K562 (cell line): ENCODE data around the gene APLF. TPM values are rescaled to one million over a fixed set of nuclear protein-coding genes. Genes with fewer than 3 reads are reported as not detected.

Experiments used
- ETV5 ChIP-seq: sonication (generic); formaldehyde crosslinking; IDR thresholded peaks from 2 replicates; pipeline ENCODE4 v1.4.0; 2020; ENCODE audit warnings: low read depth, mild to moderate bottlenecking, missing genetic modification reagents
- IFI16 ChIP-seq: fragments of 250-450 bp; sonication (Bioruptor Pico); IDR thresholded peaks from 2 replicates; pipeline ENCODE4 v2.1.2; 2022; ENCODE audit warnings: mild to moderate bottlenecking, inconsistent platforms
- KHSRP ChIP-seq: fragments of 450-650 bp; IDR thresholded peaks from 2 replicates; pipeline ENCODE4 v1.6.1; 2017
- MTA3 ChIP-seq: fragments of 450-650 bp; formaldehyde crosslinking; IDR thresholded peaks from 2 replicates; pipeline ENCODE4 v1.6.1; 2017; ENCODE audit warnings: mild to moderate bottlenecking, borderline replicate concordance
- NR2C1 ChIP-seq, 2 experiments: fragments of 450-650 bp; IDR thresholded peaks; 2 replicates each; pipeline ENCODE4 v1.6.1; 2017; ENCODE audit warnings: mild to moderate bottlenecking in 2 of 2, antibody characterized with exemption in 1 of 2, inconsistent platforms in 1 of 2, missing compliant biosample characterization in 1 of 2, missing genetic modification characterization in 1 of 2
- RBM34 ChIP-seq: fragments of 200-400 bp; formaldehyde crosslinking; IDR thresholded peaks from 2 replicates; pipeline ENCODE4 v1.6.1; 2018; ENCODE audit warnings: low read length, borderline replicate concordance; ENCODE audit not compliant: insufficient read depth
- TEAD2 ChIP-seq: fragments of 450-650 bp; IDR thresholded peaks from 2 replicates; pipeline ENCODE4 v1.6.1; 2016; ENCODE audit warnings: missing genetic modification characterization, control low read depth, missing compliant biosample characterization
- ZNF311 ChIP-seq: fragments of 250-450 bp; sonication (Bioruptor Pico); IDR thresholded peaks from 2 replicates; pipeline ENCODE4 v1.4.0; 2020; ENCODE audit warnings: mild to moderate bottlenecking, moderate library complexity
- polyA plus RNA-seq, 8 experiments: library from polyadenylated mRNA; depleted of rRNA in 4 of 8; stranded (reverse) in 5 of 8; unstranded in 3 of 8; fragments of >200 nt; fragmentation: Nextera tagmentation in 2 of 8; fragmentation: Illumina TruSeq in 1 of 8; extraction: Ambion mirVana in 2 of 8; extraction: Trizol in 1 of 8; gene quantifications; 2 replicates each; pipeline versions ENCODE4 v1.2.1 to v1.2.3, GENCODE V29; 2011 to 2014; ENCODE audit warnings: inconsistent platforms in 1 of 8, missing spikeins in 1 of 8
- total RNA-seq, 7 experiments: library from RNA; depleted of rRNA in 6 of 7; stranded (reverse); fragments of >200 nt in 6 of 7; fragmentation: Illumina TruSeq in 2 of 7; extraction: Trizol in 2 of 7; gene quantifications; 2 replicates each; pipeline versions ENCODE4 v1.2.1 to v1.2.3, GENCODE V29; 2011 to 2021; ENCODE audit warnings: low replicate concordance in 1 of 7
- TF ChIP-seq, protein P1 (sequence below): fragments of 450-650 bp; IDR thresholded peaks from 2 replicates; pipeline ENCODE4 v1.6.1; 2018; ENCODE audit warnings: mild to moderate bottlenecking, low read depth; ENCODE audit not compliant: partially characterized antibody
- TF ChIP-seq, protein P2 (sequence below), 2 experiments: fragments of 200-800 bp in 1 of 2; sonication (Bioruptor generic) in 1 of 2; sonication (generic) in 1 of 2; formaldehyde crosslinking in 1 of 2; IDR thresholded peaks in 1 of 2; conservative IDR thresholded peaks in 1 of 2; 2 replicates each; pipeline versions ENCODE4 v1.5.0 to v1.6.1; 2016 to 2020; ENCODE audit warnings: missing compliant biosample characterization in 1 of 2, missing genetic modification characterization in 1 of 2, missing genetic modification reagents in 1 of 2
- TF ChIP-seq, protein P3 (sequence below): fragments of 450-650 bp; formaldehyde crosslinking; IDR thresholded peaks from 2 replicates; pipeline ENCODE4 v1.4.0; 2020; ENCODE audit warnings: mild to moderate bottlenecking
- TF ChIP-seq, protein P4 (sequence below): fragments of 200-800 bp; sonication (Bioruptor generic); IDR thresholded peaks from 2 replicates; pipeline ENCODE4 v1.6.1; 2016; ENCODE audit warnings: missing genetic modification characterization, missing compliant biosample characterization
- TF ChIP-seq, protein P5 (sequence below): IDR thresholded peaks from 3 replicates; pipeline ENCODE4 v1.6.1; 2011; ENCODE audit warnings: borderline replicate concordance, mild to moderate bottlenecking; ENCODE audit not compliant: insufficient read length, insufficient read depth

APLF gene
- total and polyA plus RNA-seq, 9 of the 15 experiments (the other 6 are each of a cell fraction or from before 2014, with no cell fraction given), result 0.07 to 1.1 (median 0.71) TPM

DNA sequence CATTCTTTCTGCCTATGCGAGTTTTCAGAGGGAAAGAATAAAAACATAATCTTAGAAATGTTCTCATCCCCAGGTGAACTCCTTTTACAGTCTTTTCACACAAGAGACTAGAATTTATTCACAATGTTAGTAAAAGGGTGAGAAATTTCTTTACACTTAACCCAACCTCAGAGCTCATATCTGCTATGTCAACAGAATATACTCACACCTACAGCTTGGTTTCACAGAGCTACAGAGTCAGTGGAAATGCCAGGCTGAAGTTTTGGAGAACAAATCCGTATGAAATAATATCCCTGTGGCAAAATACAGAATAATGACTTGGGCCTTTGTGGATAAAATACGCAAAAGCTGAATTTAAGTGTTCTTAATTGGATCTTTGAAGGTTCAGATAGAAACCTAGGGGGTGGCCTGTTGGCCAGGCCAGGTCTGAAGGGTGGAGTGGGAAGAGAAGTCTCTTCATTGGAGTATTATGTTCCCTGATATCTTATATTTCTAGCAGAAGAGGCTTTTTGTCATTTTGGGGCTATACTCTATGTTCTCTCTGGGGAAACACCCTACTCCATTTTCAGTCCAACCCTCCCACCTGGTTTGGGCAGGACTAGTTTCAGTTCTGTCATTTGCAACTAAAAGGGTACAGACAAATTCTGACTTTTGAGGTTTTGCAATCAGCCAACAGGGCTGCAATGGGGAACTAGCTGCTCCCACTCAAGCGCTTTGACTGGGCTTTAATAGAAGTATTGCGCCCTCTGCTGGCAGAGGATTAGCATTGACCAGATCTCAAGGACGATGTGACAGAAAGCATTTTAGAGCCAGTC, 26.0 kb upstream of the APLF start (continued):
- TF ChIP-seq, protein P1, sequence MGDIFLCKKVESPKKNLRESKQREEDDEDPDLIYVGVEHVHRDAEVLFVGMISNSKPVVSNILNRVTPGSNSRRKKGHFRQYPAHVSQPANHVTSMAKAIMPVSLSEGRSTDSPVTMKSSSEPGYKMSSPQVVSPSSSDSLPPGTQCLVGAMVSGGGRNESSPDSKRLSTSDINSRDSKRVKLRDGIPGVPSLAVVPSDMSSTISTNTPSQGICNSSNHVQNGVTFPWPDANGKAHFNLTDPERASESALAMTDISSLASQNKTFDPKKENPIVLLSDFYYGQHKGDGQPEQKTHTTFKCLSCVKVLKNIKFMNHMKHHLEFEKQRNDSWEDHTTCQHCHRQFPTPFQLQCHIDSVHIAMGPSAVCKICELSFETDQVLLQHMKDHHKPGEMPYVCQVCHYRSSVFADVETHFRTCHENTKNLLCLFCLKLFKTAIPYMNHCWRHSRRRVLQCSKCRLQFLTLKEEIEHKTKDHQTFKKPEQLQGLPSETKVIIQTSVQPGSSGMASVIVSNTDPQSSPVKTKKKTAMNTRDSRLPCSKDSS, result no peak
- TF ChIP-seq KHSRP (no peak), ETV5 (no peak; the same call in 1 of the 2 replicates), MTA3 (0 out of 2 replicates have a peak, but pooled peaks have one; percentile 39), NR2C1 (IDR thresholded peaks at IDR 0.05) (no peak), NR2C1 (tag; IDR thresholded peaks at IDR 0.05) (no peak), TEAD2 (tag) (no peak), IFI16 (CRISPR knock-in tag) (no peak), RBM34 (no peak), ZNF311 (CRISPR knock-in tag) (no peak)
- TF ChIP-seq, protein P2, sequence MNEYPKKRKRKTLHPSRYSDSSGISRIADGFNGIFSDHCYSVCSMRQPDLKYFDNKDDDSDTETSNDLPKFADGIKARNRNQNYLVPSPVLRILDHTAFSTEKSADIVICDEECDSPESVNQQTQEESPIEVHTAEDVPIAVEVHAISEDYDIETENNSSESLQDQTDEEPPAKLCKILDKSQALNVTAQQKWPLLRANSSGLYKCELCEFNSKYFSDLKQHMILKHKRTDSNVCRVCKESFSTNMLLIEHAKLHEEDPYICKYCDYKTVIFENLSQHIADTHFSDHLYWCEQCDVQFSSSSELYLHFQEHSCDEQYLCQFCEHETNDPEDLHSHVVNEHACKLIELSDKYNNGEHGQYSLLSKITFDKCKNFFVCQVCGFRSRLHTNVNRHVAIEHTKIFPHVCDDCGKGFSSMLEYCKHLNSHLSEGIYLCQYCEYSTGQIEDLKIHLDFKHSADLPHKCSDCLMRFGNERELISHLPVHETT (CRISPR knock-in tag; conservative IDR thresholded peaks at IDR 0.05 in 1 of 2, IDR thresholded peaks at IDR 0.05 in 1 of 2), result no peak
- TF ChIP-seq, protein P3, sequence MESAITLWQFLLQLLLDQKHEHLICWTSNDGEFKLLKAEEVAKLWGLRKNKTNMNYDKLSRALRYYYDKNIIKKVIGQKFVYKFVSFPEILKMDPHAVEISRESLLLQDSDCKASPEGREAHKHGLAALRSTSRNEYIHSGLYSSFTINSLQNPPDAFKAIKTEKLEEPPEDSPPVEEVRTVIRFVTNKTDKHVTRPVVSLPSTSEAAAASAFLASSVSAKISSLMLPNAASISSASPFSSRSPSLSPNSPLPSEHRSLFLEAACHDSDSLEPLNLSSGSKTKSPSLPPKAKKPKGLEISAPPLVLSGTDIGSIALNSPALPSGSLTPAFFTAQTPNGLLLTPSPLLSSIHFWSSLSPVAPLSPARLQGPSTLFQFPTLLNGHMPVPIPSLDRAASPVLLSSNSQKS (CRISPR knock-in tag), result no peak
- TF ChIP-seq, protein P4, sequence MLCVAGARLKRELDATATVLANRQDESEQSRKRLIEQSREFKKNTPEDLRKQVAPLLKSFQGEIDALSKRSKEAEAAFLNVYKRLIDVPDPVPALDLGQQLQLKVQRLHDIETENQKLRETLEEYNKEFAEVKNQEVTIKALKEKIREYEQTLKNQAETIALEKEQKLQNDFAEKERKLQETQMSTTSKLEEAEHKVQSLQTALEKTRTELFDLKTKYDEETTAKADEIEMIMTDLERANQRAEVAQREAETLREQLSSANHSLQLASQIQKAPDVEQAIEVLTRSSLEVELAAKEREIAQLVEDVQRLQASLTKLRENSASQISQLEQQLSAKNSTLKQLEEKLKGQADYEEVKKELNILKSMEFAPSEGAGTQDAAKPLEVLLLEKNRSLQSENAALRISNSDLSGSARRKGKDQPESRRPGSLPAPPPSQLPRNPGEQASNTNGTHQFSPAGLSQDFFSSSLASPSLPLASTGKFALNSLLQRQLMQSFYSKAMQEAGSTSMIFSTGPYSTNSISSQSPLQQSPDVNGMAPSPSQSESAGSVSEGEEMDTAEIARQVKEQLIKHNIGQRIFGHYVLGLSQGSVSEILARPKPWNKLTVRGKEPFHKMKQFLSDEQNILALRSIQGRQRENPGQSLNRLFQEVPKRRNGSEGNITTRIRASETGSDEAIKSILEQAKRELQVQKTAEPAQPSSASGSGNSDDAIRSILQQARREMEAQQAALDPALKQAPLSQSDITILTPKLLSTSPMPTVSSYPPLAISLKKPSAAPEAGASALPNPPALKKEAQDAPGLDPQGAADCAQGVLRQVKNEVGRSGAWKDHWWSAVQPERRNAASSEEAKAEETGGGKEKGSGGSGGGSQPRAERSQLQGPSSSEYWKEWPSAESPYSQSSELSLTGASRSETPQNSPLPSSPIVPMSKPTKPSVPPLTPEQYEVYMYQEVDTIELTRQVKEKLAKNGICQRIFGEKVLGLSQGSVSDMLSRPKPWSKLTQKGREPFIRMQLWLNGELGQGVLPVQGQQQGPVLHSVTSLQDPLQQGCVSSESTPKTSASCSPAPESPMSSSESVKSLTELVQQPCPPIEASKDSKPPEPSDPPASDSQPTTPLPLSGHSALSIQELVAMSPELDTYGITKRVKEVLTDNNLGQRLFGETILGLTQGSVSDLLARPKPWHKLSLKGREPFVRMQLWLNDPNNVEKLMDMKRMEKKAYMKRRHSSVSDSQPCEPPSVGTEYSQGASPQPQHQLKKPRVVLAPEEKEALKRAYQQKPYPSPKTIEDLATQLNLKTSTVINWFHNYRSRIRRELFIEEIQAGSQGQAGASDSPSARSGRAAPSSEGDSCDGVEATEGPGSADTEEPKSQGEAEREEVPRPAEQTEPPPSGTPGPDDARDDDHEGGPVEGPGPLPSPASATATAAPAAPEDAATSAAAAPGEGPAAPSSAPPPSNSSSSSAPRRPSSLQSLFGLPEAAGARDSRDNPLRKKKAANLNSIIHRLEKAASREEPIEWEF (CRISPR knock-in tag), result no peak
- TF ChIP-seq, protein P5, sequence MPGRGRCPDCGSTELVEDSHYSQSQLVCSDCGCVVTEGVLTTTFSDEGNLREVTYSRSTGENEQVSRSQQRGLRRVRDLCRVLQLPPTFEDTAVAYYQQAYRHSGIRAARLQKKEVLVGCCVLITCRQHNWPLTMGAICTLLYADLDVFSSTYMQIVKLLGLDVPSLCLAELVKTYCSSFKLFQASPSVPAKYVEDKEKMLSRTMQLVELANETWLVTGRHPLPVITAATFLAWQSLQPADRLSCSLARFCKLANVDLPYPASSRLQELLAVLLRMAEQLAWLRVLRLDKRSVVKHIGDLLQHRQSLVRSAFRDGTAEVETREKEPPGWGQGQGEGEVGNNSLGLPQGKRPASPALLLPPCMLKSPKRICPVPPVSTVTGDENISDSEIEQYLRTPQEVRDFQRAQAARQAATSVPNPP, result no peak
